ENCODE measurements around the gene SULT6B1. TPM values are rescaled to one million over a fixed set of nuclear protein-coding genes. Genes with fewer than 3 reads are reported as not detected.
"Not testable (repeated sequence)": the region's sequence is repeated elsewhere in the genome, so short reads cannot be mapped to it uniquely, and the experiment has no call there.

The SULT6B1 gene
- total RNA-seq, 4 donors from 2014 or later = not detected

DNA sequence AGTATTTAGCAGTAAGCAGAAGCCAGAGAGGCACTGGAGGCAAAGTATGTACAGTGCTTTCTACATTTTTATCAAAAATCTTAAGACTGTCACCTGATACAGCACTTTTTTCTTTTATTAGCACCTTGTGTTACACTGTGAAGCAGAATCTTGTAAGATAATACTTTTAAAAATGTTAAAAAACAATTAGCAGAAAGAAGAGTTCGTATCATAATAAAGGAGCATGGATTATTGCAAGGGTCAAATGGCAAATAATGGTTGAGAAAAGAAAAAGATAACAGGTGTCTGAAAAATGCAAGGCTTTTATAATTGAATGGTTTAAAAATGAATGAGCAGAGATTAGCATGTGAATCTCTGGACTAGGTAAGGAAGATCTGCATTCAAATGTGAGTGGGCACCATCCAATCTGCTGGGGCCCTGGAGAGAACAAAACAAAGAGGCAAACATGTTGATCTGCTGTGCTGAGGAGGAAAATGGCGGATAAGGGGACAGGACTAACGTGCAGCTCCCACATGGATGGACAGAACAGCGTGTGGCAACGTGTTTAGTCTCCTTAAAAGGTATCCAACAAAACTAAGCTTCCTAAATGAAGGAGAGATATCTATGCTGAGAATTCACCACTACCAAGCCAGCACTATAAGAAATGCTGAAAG lies 17.3 kb upstream of the SULT6B1 start:
- WGBS, 2 donors (ENCODE audit: low coverage in 1 of 2) = 77 to 83% methylated on average over 3 to 5 of the region's 5 CpGs
- Histone ChIP-seq H3K4me3 (no peak overlapping the region), H3K4me1 (no peaks in the 10 kb centered on the region), H3K9me3 (peaks cover 0 to 23% (median 0%) of the 10 kb centered on the region in 3 donors), H3K27me3 (no peaks in the 10 kb centered on the region), H3K36me3 (peaks cover 16 to 98% of the 10 kb centered on the region in 2 donors), H3K27ac (no peak overlapping the region)
- no peak for TF ChIP-seq EP300 (IDR thresholded peaks at IDR 0.05)
- TF ChIP-seq, protein P1, sequence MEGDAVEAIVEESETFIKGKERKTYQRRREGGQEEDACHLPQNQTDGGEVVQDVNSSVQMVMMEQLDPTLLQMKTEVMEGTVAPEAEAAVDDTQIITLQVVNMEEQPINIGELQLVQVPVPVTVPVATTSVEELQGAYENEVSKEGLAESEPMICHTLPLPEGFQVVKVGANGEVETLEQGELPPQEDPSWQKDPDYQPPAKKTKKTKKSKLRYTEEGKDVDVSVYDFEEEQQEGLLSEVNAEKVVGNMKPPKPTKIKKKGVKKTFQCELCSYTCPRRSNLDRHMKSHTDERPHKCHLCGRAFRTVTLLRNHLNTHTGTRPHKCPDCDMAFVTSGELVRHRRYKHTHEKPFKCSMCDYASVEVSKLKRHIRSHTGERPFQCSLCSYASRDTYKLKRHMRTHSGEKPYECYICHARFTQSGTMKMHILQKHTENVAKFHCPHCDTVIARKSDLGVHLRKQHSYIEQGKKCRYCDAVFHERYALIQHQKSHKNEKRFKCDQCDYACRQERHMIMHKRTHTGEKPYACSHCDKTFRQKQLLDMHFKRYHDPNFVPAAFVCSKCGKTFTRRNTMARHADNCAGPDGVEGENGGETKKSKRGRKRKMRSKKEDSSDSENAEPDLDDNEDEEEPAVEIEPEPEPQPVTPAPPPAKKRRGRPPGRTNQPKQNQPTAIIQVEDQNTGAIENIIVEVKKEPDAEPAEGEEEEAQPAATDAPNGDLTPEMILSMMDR (IDR thresholded peaks at IDR 0.05) = no peak
- TF ChIP-seq POLR2A (IDR thresholded peaks at IDR 0.05) = no peak
- no peak for TF ChIP-seq POLR2AphosphoS5 (IDR thresholded peaks at IDR 0.05)
- ATAC-seq = no peak

GRCh38 chr2:37205071-37205661 lies 16.7 kb upstream of the SULT6B1 start:
- H3K27ac ChIP-seq, ATAC-seq, H3K4me1 ChIP-seq, H3K4me3 ChIP-seq, H3K27me3 ChIP-seq: not testable (repeated sequence)
- 85 to 92% methylated on average over 6 to 8 of the region's 8 CpGs for WGBS, 2 donors (ENCODE audit: low coverage in 1 of 2)
- Histone ChIP-seq H3K9me3 (peaks cover 0 to 23% (median 0%) of the 10 kb centered on the region in 3 donors), H3K36me3 (peaks cover 14 to 98% of the 10 kb centered on the region in 2 donors)

- no peak for ATAC-seq
- H3K4me1 ChIP-seq = peaks cover 0 to 6% (median 0%) of the 10 kb centered on the region in 3 donors
- TF ChIP-seq POLR2A (IDR thresholded peaks at IDR 0.05) (no peak), POLR2AphosphoS5 (IDR thresholded peaks at IDR 0.05) (no peak), EP300 (IDR thresholded peaks at IDR 0.05) (no peak)
- TF ChIP-seq, protein P1 (IDR thresholded peaks at IDR 0.05) = no peak
- peaks cover under 1 to 90% of the 10 kb centered on the region in 2 donors for H3K36me3 ChIP-seq
- H3K27me3 ChIP-seq = no peaks in the 10 kb centered on the region
- no peak overlapping the region for H3K27ac ChIP-seq
- H3K9me3 ChIP-seq = peaks cover 0 to 12% (median 0%) of the 10 kb centered on the region in 3 donors
- 94 to 100% methylated on average over 2 of the region's 2 CpGs for WGBS, 2 donors (ENCODE audit: low coverage in 1 of 2)
- H3K4me3 ChIP-seq = no peak overlapping the region
Measured at GRCh38 chr2:37203708-37204107, 15.2 kb upstream of the SULT6B1 start.

- H3K36me3 ChIP-seq = peaks cover 0 to 73% of the 10 kb centered on the region in 2 donors
- H3K9me3 ChIP-seq = peaks cover 0 to 8% (median 0%) of the 10 kb centered on the region in 3 donors
- H3K4me1 ChIP-seq = peaks cover 0 to 25% (median 0%) of the 10 kb centered on the region in 3 donors
- TF ChIP-seq EP300 (IDR thresholded peaks at IDR 0.05) (no peak), POLR2AphosphoS5 (IDR thresholded peaks at IDR 0.05) (no peak), POLR2A (IDR thresholded peaks at IDR 0.05) (no peak)
- TF ChIP-seq, protein P1 (IDR thresholded peaks at IDR 0.05) = no peak
- H3K4me3 ChIP-seq = no peak overlapping the region
- no peak overlapping the region for H3K27ac ChIP-seq
- no peak for ATAC-seq
- H3K27me3 ChIP-seq = no peaks in the 10 kb centered on the region
- 60 to 78% methylated on average over 1 of the region's 1 CpG for WGBS, 2 donors (ENCODE audit: low coverage in 1 of 2)
Measured at GRCh38 chr2:37201766-37202165, 13.3 kb upstream of the SULT6B1 start.

- Histone ChIP-seq H3K27me3 (no peaks in the 10 kb centered on the region), H3K4me3 (no peak overlapping the region), H3K9me3 (peaks cover 0 to 8% (median 0%) of the 10 kb centered on the region in 3 donors), H3K27ac (no peak overlapping the region), H3K4me1 (peaks cover 0 to 25% (median 0%) of the 10 kb centered on the region in 3 donors), H3K36me3 (peaks cover 0 to 67% of the 10 kb centered on the region in 2 donors)
- ATAC-seq = no peak
- TF ChIP-seq POLR2A (IDR thresholded peaks at IDR 0.05) (no peak), EP300 (IDR thresholded peaks at IDR 0.05) (no peak), POLR2AphosphoS5 (IDR thresholded peaks at IDR 0.05) (no peak)
- TF ChIP-seq, protein P1 (IDR thresholded peaks at IDR 0.05) = no peak
- 42 to 78% methylated on average over 1 of the region's 1 CpG for WGBS, 2 donors (ENCODE audit: low coverage in 1 of 2)
Measured at GRCh38 chr2:37201208-37201607, 12.7 kb upstream of the SULT6B1 start.

All from gastroesophageal sphincter (tissue), 4 donors.